Measurements from ENCODE around the gene COPG1.

DNA sequence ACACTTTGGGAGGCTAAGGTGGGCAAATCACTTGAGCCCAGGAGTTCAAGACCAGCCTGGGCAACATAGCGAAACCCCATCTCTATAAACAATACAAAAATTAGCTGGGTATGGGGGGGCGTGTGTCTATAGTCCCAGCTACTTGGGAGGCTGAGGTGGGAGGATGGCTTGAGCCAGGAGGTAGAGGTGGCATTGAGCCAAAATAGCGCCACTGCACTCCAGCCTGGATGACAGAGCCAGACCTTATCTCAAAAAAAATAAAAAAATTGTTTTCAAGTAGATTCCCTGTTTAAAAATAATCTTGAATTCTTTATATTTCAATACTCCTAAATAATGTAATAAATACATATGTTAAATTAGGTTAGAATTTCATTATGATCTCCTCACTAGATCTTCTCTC, 39.0 kb downstream of the COPG1 start:
- TF ChIP-seq, protein P1, sequence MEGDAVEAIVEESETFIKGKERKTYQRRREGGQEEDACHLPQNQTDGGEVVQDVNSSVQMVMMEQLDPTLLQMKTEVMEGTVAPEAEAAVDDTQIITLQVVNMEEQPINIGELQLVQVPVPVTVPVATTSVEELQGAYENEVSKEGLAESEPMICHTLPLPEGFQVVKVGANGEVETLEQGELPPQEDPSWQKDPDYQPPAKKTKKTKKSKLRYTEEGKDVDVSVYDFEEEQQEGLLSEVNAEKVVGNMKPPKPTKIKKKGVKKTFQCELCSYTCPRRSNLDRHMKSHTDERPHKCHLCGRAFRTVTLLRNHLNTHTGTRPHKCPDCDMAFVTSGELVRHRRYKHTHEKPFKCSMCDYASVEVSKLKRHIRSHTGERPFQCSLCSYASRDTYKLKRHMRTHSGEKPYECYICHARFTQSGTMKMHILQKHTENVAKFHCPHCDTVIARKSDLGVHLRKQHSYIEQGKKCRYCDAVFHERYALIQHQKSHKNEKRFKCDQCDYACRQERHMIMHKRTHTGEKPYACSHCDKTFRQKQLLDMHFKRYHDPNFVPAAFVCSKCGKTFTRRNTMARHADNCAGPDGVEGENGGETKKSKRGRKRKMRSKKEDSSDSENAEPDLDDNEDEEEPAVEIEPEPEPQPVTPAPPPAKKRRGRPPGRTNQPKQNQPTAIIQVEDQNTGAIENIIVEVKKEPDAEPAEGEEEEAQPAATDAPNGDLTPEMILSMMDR (conservative IDR thresholded peaks at IDR 0.05; ENCODE audit: low read depth, low read length): no peak
- TF ChIP-seq EZH2 (IDR thresholded peaks at IDR 0.05; ENCODE audit: low read length, unreplicated experiment): no peak
- no peak for TF ChIP-seq EZH2phosphoT487 (IDR thresholded peaks at IDR 0.05; ENCODE audit: borderline replicate concordance, low read length)
